ENCODE data around the gene FGF8. TPM values are rescaled to one million over a fixed set of nuclear protein-coding genes. Genes with fewer than 3 reads are reported as not detected.

Gene FGF8
- total RNA-seq, 1 experiment from 2014 or later, result 14.3 TPM

GRCh38 chr10:101752241-101752640, 23.7 kb downstream of the FGF8 start:
- no peaks in the 10 kb centered on the region for H4K20me1 ChIP-seq (ENCODE audit: control insufficient read depth, insufficient read depth, insufficient read length)
- H3K27ac ChIP-seq (ENCODE audit: insufficient read length, low read depth, low read length), result no peak overlapping the region
- no peaks in the 10 kb centered on the region for H3K4me1 ChIP-seq (ENCODE audit: insufficient read depth, low read length)
- H2BK20ac ChIP-seq (ENCODE audit: low read depth, low read length, poor library complexity, severe bottlenecking), result no peak overlapping the region
- no peak overlapping the region for H3K14ac ChIP-seq (ENCODE audit: insufficient read depth, low read length)
- no peaks in the 10 kb centered on the region; a peak in 1 of 5 replicates for H3K9me3 Mint-ChIP-seq
- H3K56ac ChIP-seq (ENCODE audit: insufficient read length, low read depth, low read length), result no peak overlapping the region
- no peak overlapping the region for H3K4me2 ChIP-seq (ENCODE audit: insufficient read depth, insufficient read length, low read length)
- H3K4ac ChIP-seq (ENCODE audit: low read depth, low read length), result no peak overlapping the region
- no peak overlapping the region for H3K23ac ChIP-seq (ENCODE audit: insufficient read length, low read depth, low read length)
- H2BK5ac ChIP-seq (ENCODE audit: insufficient read length, low read length), result no peak overlapping the region
- no peak overlapping the region for H2BK120ac ChIP-seq (ENCODE audit: low read depth, low read length, poor library complexity, severe bottlenecking)
- no peak overlapping the region for H3K18ac ChIP-seq (ENCODE audit: insufficient read length, low read depth, low read length)
- no peak overlapping the region for H4K5ac ChIP-seq (ENCODE audit: insufficient read length, low read depth, low read length)
- no peaks in the 10 kb centered on the region for H3K36me3 Mint-ChIP-seq (ENCODE audit: insufficient read depth in 1 of 3, low read depth in 3 of 3)
- H4K8ac ChIP-seq (replicated peaks; ENCODE audit: insufficient read length, low read depth, low read length), result no peak overlapping the region
- H3K27me3 Mint-ChIP-seq (ENCODE audit: low read depth), result peaks cover 6% of the 10 kb centered on the region; the same call in 1 of the 2 replicates
- no peaks in the 10 kb centered on the region for H3K23me2 ChIP-seq (ENCODE audit: insufficient read length, low read depth, low read length, poor library complexity, severe bottlenecking)
- H3K9me3 ChIP-seq (ENCODE audit: control insufficient read depth, low read depth, low read length), result no peaks in the 10 kb centered on the region
- no peak overlapping the region for H2BK12ac ChIP-seq (ENCODE audit: insufficient read length, low read depth, low read length)
- no peak overlapping the region for H2AK5ac ChIP-seq (ENCODE audit: insufficient read length, low read length)
- no peaks in the 10 kb centered on the region for H3K79me1 ChIP-seq (ENCODE audit: insufficient read depth, low read depth, low read length, poor library complexity, severe bottlenecking)
- H3K79me2 ChIP-seq (ENCODE audit: insufficient read depth, low read length), result no peaks in the 10 kb centered on the region
- no CpG with 5 or more reads among the region's 3 CpGs for WGBS (ENCODE audit: extremely low coverage, insufficient read length, low lambda C conversion rate)
- H2BK15ac ChIP-seq (ENCODE audit: low read depth, low read length), result no peak overlapping the region
- no peaks in the 10 kb centered on the region for H3K27me3 ChIP-seq (ENCODE audit: insufficient read depth, low read length)
- H3K4me3 Mint-ChIP-seq, result no peak overlapping the region
- no peak overlapping the region for H2AFZ ChIP-seq (ENCODE audit: low read length)
- no peak overlapping the region for H3T11ph ChIP-seq (ENCODE audit: low read length)
- TF ChIP-seq CTCF (conservative IDR thresholded peaks at IDR 0.05), result no peak
- H3K9ac ChIP-seq (ENCODE audit: extremely low read depth, insufficient read length, low read length), result no peak overlapping the region
- peaks cover 9% of the 10 kb centered on the region in 2 experiments for H3K4me1 Mint-ChIP-seq
- no peak overlapping the region for H4K91ac ChIP-seq (ENCODE audit: insufficient read length, low read depth, low read length)
- no peak for DNase-seq
- no peak overlapping the region for H3K27ac Mint-ChIP-seq
